WERI-Rb-1 (cell line): ENCODE data around the gene CSPG5.

Experiments
- DNase-seq: peaks from one replicate; pipeline ENCODE4 v3.0.0-alpha.2; 2020
- H3K27ac ChIP-seq: fragments of 250-450 bp; sonication (Bioruptor Pico); 2 replicates; pipeline ENCODE4 v1.5.1; 2020; ENCODE audit warnings: mild to moderate bottlenecking, moderate library complexity
- H3K27me3 ChIP-seq: fragments of 250-450 bp; sonication (Bioruptor Pico); 2 replicates; pipeline ENCODE4 v1.5.1; 2021; ENCODE audit warnings: mild to moderate bottlenecking, low read depth, moderate library complexity; ENCODE audit not compliant: insufficient read depth, severe bottlenecking
- H3K36me3 ChIP-seq: fragments of 250-450 bp; sonication (Bioruptor Pico); 2 replicates; pipeline ENCODE4 v1.5.1; 2020; ENCODE audit warnings: mild to moderate bottlenecking, moderate library complexity
- H3K4me3 ChIP-seq: 2 replicates; pipeline ENCODE4 v1.5.1; 2011; ENCODE audit warnings: low read depth, mild to moderate bottlenecking, control low read depth, low read length
- H3K9me3 ChIP-seq: fragments of 250-450 bp; sonication (Bioruptor Pico); 2 replicates; pipeline ENCODE4 v1.5.1; 2021; ENCODE audit warnings: mild to moderate bottlenecking, moderate library complexity; ENCODE audit not compliant: severe bottlenecking
- CTCF ChIP-seq: IDR thresholded peaks from 2 replicates; pipeline ENCODE4 v1.5.1; 2011; ENCODE audit warnings: low read depth, mild to moderate bottlenecking, control low read depth, inconsistent platforms, low read length

The CSPG5 gene

GRCh38 chr3:47578119-47578632 lies 489 bp downstream of the CSPG5 start:
- H3K27me3 ChIP-seq, result no peaks in the 10 kb centered on the region
- H3K36me3 ChIP-seq, result no peaks in the 10 kb centered on the region
- H3K4me3 ChIP-seq, result peak overlapping the region; percentile 59
- peak; percentile 29 for DNase-seq
- no peak overlapping the region for H3K27ac ChIP-seq
- H3K9me3 ChIP-seq, result peaks cover 4% of the 10 kb centered on the region
- no peak for TF ChIP-seq CTCF

- H3K27ac ChIP-seq, result no peak overlapping the region
- no peak for TF ChIP-seq CTCF
- H3K9me3 ChIP-seq, result peaks cover 4% of the 10 kb centered on the region
- H3K4me3 ChIP-seq, result no peak overlapping the region
- no peaks in the 10 kb centered on the region for H3K27me3 ChIP-seq
- DNase-seq, result no peak
- H3K36me3 ChIP-seq, result no peaks in the 10 kb centered on the region
Observed at GRCh38 chr3:47577583-47578118, 1.0 kb downstream of the CSPG5 start.

- no peak overlapping the region for H3K27ac ChIP-seq
- TF ChIP-seq CTCF, result no peak
- DNase-seq, result no peak
Observed at GRCh38 chr3:47573190-47574172, 5.2 kb downstream of the CSPG5 start.

GRCh38 chr3:47571391-47572175 lies 7.1 kb downstream of the CSPG5 start:
- DNase-seq, result peak; percentile 67
- no peak overlapping the region for H3K4me3 ChIP-seq
- H3K27me3 ChIP-seq, result no peaks in the 10 kb centered on the region
- no peak for TF ChIP-seq CTCF
- no peak overlapping the region for H3K27ac ChIP-seq
- H3K36me3 ChIP-seq, result no peaks in the 10 kb centered on the region
- no peaks in the 10 kb centered on the region for H3K9me3 ChIP-seq

More at GRCh38 chr3:47573190-47574172, 5.2 kb downstream of the CSPG5 start:
- H3K4me3 ChIP-seq, result no peak overlapping the region
- H3K36me3 ChIP-seq, result no peaks in the 10 kb centered on the region
- H3K9me3 ChIP-seq, result no peaks in the 10 kb centered on the region
- no peaks in the 10 kb centered on the region for H3K27me3 ChIP-seq

GRCh38 chr3:47568901-47569300 lies 9.8 kb downstream of the CSPG5 start:
- Histone ChIP-seq H3K36me3 (no peaks in the 10 kb centered on the region), H3K27ac (no peak overlapping the region), H3K4me3 (no peak overlapping the region), H3K9me3 (no peaks in the 10 kb centered on the region), H3K27me3 (no peaks in the 10 kb centered on the region)
- no peak for TF ChIP-seq CTCF
- no peak for DNase-seq
